Gastroesophageal sphincter (tissue), 4 donors: ENCODE results near the gene GRWD1. TPM values are rescaled to one million over a fixed set of nuclear protein-coding genes. Genes with fewer than 3 reads are reported as not detected.

Experiments
- ATAC-seq: fragments of 150-250 bp; one replicate; pipeline ENCODE4 v1.9.1; 2016; ENCODE audit warnings: mild to moderate bottlenecking, moderate library complexity
- H3K27ac ChIP-seq, 4 donors: fragments of 200-600 bp; sonication (generic) in 3 of 4; 1 replicate in 3 of 4; 2 replicates in 1 of 4; pipeline ENCODE4 v1.5.1; 2016 to 2019
- H3K27me3 ChIP-seq: fragments of 200-600 bp; sonication (generic); one replicate; pipeline ENCODE4 v1.5.1; 2019
- H3K36me3 ChIP-seq, 2 donors: fragments of 200-600 bp; sonication (generic); one replicate each; pipeline ENCODE4 v1.5.1; 2019; ENCODE audit warnings: control low read depth in 1 of 2
- H3K4me1 ChIP-seq, 3 donors: fragments of 200-600 bp; sonication (generic); 1 replicate in 2 of 3; 2 replicates in 1 of 3; pipeline ENCODE4 v1.5.1; 2016 to 2019; ENCODE audit warnings: control low read depth in 2 of 3
- H3K4me3 ChIP-seq, 2 donors: fragments of 200-600 bp; sonication (generic); one replicate each; pipeline ENCODE4 v1.5.1; 2019; ENCODE audit warnings: mild to moderate bottlenecking in 1 of 2, moderate library complexity in 1 of 2
- H3K9me3 ChIP-seq, 3 donors: fragments of 200-600 bp; sonication (generic); one replicate each; pipeline ENCODE4 v1.5.1; 2017 to 2019; ENCODE audit warnings: control low read depth in 2 of 3
- EP300 ChIP-seq: sonication (generic); formaldehyde crosslinking; IDR thresholded peaks from one replicate; pipeline ENCODE4 v1.6.1; 2017; ENCODE audit warnings: antibody characterized with exemption, mild to moderate bottlenecking
- POLR2A ChIP-seq, 2 donors: fragments of 450-650 bp; IDR thresholded peaks; one replicate each; pipeline ENCODE4 v1.6.1; 2017; ENCODE audit warnings: antibody characterized with exemption in 2 of 2, mild to moderate bottlenecking in 2 of 2, moderate library complexity in 1 of 2
- POLR2AphosphoS5 ChIP-seq: sonication (generic); formaldehyde crosslinking; IDR thresholded peaks from one replicate; pipeline ENCODE4 v1.6.1; 2017; ENCODE audit warnings: antibody characterized with exemption
- whole genome bisulfite sequencing, 2 donors: methylation state at CpG; one replicate each; pipeline ENCODE4 v1.1.5; 2018; ENCODE audit warnings: low coverage in 1 of 2; 5-methylcytosine and 5-hydroxymethylcytosine counted together
- total RNA-seq, 4 donors: library from RNA; depleted of rRNA; stranded (reverse); fragments of >200 nt; gene quantifications; one replicate each; pipeline ENCODE4 v1.1.0, GENCODE V29; 2016
- TF ChIP-seq, protein P1 (sequence below), 4 experiments: fragments of 200-600 bp in 2 of 4; fragments of 450-650 bp in 2 of 4; sonication (generic) in 1 of 4; IDR thresholded peaks; one replicate each; pipeline ENCODE4 v1.5.1; 2017 to 2019; ENCODE audit warnings: antibody characterized with exemption in 4 of 4, mild to moderate bottlenecking in 2 of 4, moderate library complexity in 2 of 4

The GRWD1 gene
- total RNA-seq, 4 donors from 2014 or later = 28.9 to 33.1 (median 32.7) TPM

GRCh38 chr19:48398102-48398374, 47.7 kb upstream of the GRWD1 start:
- no peaks in the 10 kb centered on the region for H3K36me3 ChIP-seq
- 6 to 9% methylated on average over 12 to 13 of the region's 17 CpGs for WGBS, 2 donors
- H3K4me3 ChIP-seq = peak overlapping the region in 1 of 2 donors; percentile 44
- H3K9me3 ChIP-seq = no peaks in the 10 kb centered on the region
- H3K4me1 ChIP-seq = peaks cover 0 to 41% (median 16%) of the 10 kb centered on the region in 3 donors
- H3K27ac ChIP-seq = peak overlapping the region in 2 of 4 donors; percentile 46 to 57
- TF ChIP-seq, protein P1, sequence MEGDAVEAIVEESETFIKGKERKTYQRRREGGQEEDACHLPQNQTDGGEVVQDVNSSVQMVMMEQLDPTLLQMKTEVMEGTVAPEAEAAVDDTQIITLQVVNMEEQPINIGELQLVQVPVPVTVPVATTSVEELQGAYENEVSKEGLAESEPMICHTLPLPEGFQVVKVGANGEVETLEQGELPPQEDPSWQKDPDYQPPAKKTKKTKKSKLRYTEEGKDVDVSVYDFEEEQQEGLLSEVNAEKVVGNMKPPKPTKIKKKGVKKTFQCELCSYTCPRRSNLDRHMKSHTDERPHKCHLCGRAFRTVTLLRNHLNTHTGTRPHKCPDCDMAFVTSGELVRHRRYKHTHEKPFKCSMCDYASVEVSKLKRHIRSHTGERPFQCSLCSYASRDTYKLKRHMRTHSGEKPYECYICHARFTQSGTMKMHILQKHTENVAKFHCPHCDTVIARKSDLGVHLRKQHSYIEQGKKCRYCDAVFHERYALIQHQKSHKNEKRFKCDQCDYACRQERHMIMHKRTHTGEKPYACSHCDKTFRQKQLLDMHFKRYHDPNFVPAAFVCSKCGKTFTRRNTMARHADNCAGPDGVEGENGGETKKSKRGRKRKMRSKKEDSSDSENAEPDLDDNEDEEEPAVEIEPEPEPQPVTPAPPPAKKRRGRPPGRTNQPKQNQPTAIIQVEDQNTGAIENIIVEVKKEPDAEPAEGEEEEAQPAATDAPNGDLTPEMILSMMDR (IDR thresholded peaks at IDR 0.05) = no peak
- no peak for TF ChIP-seq POLR2A (IDR thresholded peaks at IDR 0.05)
- no peak for TF ChIP-seq POLR2AphosphoS5
- no peak for TF ChIP-seq EP300
- peaks cover 66% of the 10 kb centered on the region for H3K27me3 ChIP-seq
- ATAC-seq = no peak

DNA sequence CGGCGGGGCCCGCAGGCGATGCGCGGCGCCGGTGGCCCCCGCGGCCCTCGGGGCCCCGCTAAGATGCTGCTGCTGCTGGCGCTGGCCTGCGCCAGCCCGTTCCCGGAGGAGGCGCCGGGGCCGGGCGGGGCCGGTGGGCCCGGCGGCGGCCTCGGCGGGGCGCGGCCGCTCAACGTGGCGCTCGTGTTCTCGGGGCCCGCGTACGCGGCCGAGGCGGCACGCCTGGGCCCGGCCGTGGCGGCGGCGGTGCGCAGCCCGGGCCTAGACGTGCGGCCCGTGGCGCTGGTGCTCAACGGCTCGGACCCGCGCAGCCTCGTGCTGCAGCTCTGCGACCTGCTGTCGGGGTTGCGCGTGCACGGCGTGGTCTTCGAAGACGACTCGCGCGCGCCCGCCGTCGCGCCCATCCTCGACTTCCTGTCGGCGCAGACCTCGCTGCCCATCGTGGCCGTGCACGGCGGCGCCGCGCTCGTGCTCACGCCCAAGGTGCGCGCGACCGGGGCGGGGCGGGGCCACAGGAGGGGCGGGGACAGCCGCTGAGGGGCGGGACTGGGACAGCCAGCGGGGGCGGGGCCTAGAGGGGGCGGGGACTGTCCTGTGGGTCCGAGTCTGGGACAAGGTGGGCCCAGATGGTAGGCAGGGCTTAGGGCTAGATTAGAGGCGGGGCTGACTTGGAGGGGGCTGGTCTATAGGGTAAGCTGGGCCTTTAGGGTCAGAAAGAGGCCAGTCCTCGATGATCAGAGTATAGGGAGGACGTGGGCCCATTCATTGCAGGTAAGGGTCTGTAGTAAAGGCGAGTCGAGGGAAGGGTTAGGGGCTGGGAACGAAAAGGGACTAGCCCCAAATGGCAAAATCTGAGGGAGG, 47.2 kb upstream of the GRWD1 start:
- no peak for TF ChIP-seq POLR2A (IDR thresholded peaks at IDR 0.05)
- Histone ChIP-seq H3K27me3 (peaks cover 60% of the 10 kb centered on the region), H3K27ac (peak overlapping the region in 2 of 4 donors; percentile 54 to 57), H3K4me3 (peak overlapping the region in 1 of 2 donors; percentile 44), H3K36me3 (no peaks in the 10 kb centered on the region), H3K9me3 (no peaks in the 10 kb centered on the region), H3K4me1 (peaks cover 0 to 37% (median 12%) of the 10 kb centered on the region in 3 donors)
- WGBS, 2 donors = 73 to 81% methylated on average over 3 to 6 of the region's 104 CpGs
- ATAC-seq = peak; percentile 67

GRCh38 chr19:48400018-48400742, 45.6 kb upstream of the GRWD1 start:
- H3K4me3 ChIP-seq = no peak overlapping the region
- H3K27ac ChIP-seq = peak overlapping the region in 2 of 4 donors; percentile 11 to 24
- peaks cover 0 to 22% (median 3%) of the 10 kb centered on the region in 3 donors for H3K4me1 ChIP-seq
- H3K36me3 ChIP-seq = no peaks in the 10 kb centered on the region
- no peaks in the 10 kb centered on the region for H3K9me3 ChIP-seq
- TF ChIP-seq, protein P1 (IDR thresholded peaks at IDR 0.05) = no peak
- TF ChIP-seq EP300 (no peak), POLR2A (IDR thresholded peaks at IDR 0.05) (no peak), POLR2AphosphoS5 (no peak)
- WGBS, 2 donors = 47 to 93% methylated on average over 2 to 14 of the region's 14 CpGs
- peaks cover 50% of the 10 kb centered on the region for H3K27me3 ChIP-seq
- peak; percentile 72 for ATAC-seq

DNA sequence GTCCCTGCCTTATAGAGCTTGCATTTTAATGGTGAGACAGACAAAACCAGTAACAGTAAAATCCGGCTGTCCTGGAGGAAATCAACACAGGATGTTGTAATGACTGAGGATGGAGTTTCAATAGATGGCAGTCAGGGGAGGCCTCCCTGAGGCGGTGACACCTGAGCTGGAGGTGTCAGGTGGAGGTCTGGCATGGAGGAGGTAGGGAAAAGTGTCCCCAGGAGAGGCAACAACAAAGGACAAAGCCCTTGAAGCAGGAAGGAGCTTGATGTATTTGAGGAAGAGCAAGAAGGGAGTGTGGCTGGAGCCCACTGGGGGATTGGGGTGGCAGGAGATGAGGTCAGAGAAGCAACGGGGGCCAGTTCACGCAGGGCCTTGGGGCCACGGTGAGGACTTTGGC, 44.5 kb upstream of the GRWD1 start:
- no peak overlapping the region for H3K4me3 ChIP-seq
- H3K27ac ChIP-seq = no peak overlapping the region
- no peaks in the 10 kb centered on the region for H3K36me3 ChIP-seq
- 68 to 77% methylated on average over 4 to 5 of the region's 5 CpGs for WGBS, 2 donors
- peaks cover 50% of the 10 kb centered on the region for H3K27me3 ChIP-seq
- TF ChIP-seq POLR2A (IDR thresholded peaks at IDR 0.05) (no peak), EP300 (no peak), POLR2AphosphoS5 (no peak)
- TF ChIP-seq, protein P1 (IDR thresholded peaks at IDR 0.05) = no peak
- no peak for ATAC-seq
- peaks cover 0 to 8% (median 0%) of the 10 kb centered on the region in 3 donors for H3K9me3 ChIP-seq
- H3K4me1 ChIP-seq = peaks cover 0 to 17% (median 3%) of the 10 kb centered on the region in 3 donors

- H3K27ac ChIP-seq = no peak overlapping the region
- no peak for ATAC-seq
- peaks cover 0 to 8% (median 0%) of the 10 kb centered on the region in 3 donors for H3K9me3 ChIP-seq
- H3K4me1 ChIP-seq = peaks cover 0 to 4% (median 0%) of the 10 kb centered on the region in 3 donors
- TF ChIP-seq POLR2A (IDR thresholded peaks at IDR 0.05) (no peak), EP300 (no peak), POLR2AphosphoS5 (no peak)
- TF ChIP-seq, protein P1 (IDR thresholded peaks at IDR 0.05) = no peak
- no peak overlapping the region for H3K4me3 ChIP-seq
- no CpG with 5 or more reads among the region's 3 CpGs for WGBS, 2 donors
- peaks cover 49% of the 10 kb centered on the region for H3K27me3 ChIP-seq
- H3K36me3 ChIP-seq = no peaks in the 10 kb centered on the region
Observed at GRCh38 chr19:48403606-48404005, 42.2 kb upstream of the GRWD1 start.
